ENCODE measurements around the gene FSTL3. TPM values are rescaled to one million over a fixed set of nuclear protein-coding genes. Genes with fewer than 3 reads are reported as not detected.
A peak's percentile ranks its signal among the peaks of the same experiment; 100 is the strongest.

Gene FSTL3
- total and polyA plus RNA-seq, 4 donors = 2.2 to 8.4 (median 6.0) TPM

DNA sequence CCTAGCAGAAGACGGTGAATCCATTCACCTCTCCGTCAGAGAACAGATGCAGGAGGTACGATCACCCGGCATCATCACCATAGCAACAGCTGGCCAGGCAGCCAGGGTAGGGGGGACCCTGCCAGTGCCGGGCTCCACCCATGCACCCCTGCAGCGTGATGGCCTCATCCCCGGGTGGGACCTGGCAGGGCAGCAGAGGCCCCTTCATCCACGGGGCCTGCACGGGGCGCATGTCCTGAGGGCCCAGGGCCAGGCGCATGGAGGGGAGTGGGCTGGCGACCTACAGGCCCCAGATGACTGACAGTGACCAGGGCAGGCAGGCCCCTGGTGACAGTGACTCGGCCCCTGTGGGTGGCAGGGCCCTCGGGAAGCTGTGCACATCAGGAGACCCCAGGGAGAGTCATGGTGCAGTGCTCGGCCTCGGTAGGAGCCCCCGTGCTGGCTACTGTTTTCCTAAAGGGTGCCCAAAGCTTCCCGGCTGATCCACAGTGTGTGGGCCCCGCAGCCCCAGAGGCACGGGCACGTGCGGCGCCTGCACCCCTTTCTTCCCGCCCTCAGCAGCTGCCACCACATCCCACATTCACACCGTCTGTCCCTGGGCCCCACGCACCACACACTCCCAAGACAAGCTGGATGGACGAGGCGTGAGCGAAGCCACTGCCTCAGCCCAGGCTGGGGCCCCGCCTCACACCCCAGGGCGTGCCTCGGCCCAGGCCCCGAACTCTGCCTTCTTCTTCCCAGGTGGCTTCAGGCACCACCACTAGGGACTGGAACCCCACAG is 17.9 kb upstream of the FSTL3 start:
- DNase-seq (ENCODE audit: low spot score) = no peak

More for the DNA sequence above, 17.9 kb upstream of the FSTL3 start:
- Histone ChIP-seq H3K4me1 (ENCODE audit: control insufficient read depth in 4 of 4, insufficient read depth in 4 of 4, low read length in 3 of 4) (peaks cover 28 to 54% (median 42%) of the 10 kb centered on the region in 4 donors), H3K27me3 (ENCODE audit: control insufficient read depth in 4 of 4, insufficient read depth in 4 of 4, low read length in 3 of 4) (no peaks in the 10 kb centered on the region), H3K9ac (ENCODE audit: low read depth in 1 of 2, low read length in 2 of 2) (peak overlapping the region in 1 of 2 donors; percentile 25), H3K4me3 (ENCODE audit: low read depth in 1 of 3, low read length in 3 of 3) (no peak overlapping the region), H3K36me3 (ENCODE audit: control insufficient read depth in 4 of 4, insufficient read depth in 3 of 4, low read depth in 1 of 4, low read length in 3 of 4) (peaks cover 0 to 9% (median 0%) of the 10 kb centered on the region in 4 donors), H3K27ac (ENCODE audit: low read depth in 1 of 2, low read length in 2 of 2) (peak overlapping the region; percentile 89 to 96), H3K9me3 (ENCODE audit: control insufficient read depth in 4 of 4, low read length in 3 of 4) (no peaks in the 10 kb centered on the region)
- WGBS = 76% methylated on average over 33 of the region's 33 CpGs
- TF ChIP-seq, protein P1, sequence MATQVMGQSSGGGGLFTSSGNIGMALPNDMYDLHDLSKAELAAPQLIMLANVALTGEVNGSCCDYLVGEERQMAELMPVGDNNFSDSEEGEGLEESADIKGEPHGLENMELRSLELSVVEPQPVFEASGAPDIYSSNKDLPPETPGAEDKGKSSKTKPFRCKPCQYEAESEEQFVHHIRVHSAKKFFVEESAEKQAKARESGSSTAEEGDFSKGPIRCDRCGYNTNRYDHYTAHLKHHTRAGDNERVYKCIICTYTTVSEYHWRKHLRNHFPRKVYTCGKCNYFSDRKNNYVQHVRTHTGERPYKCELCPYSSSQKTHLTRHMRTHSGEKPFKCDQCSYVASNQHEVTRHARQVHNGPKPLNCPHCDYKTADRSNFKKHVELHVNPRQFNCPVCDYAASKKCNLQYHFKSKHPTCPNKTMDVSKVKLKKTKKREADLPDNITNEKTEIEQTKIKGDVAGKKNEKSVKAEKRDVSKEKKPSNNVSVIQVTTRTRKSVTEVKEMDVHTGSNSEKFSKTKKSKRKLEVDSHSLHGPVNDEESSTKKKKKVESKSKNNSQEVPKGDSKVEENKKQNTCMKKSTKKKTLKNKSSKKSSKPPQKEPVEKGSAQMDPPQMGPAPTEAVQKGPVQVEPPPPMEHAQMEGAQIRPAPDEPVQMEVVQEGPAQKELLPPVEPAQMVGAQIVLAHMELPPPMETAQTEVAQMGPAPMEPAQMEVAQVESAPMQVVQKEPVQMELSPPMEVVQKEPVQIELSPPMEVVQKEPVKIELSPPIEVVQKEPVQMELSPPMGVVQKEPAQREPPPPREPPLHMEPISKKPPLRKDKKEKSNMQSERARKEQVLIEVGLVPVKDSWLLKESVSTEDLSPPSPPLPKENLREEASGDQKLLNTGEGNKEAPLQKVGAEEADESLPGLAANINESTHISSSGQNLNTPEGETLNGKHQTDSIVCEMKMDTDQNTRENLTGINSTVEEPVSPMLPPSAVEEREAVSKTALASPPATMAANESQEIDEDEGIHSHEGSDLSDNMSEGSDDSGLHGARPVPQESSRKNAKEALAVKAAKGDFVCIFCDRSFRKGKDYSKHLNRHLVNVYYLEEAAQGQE (IDR thresholded peaks at IDR 0.05) = no peak
- no peak for TF ChIP-seq TAF1 (conservative IDR thresholded peaks at IDR 0.05)
- no peak for TF ChIP-seq EGR1 (IDR thresholded peaks at IDR 0.05; ENCODE audit: low read depth in 2 of 2)
- TF ChIP-seq NR2F2 (IDR thresholded peaks at IDR 0.05) = no peak
- no peak for TF ChIP-seq HNF4G (IDR thresholded peaks at IDR 0.05)
- no peak for TF ChIP-seq HNF4A (conservative IDR thresholded peaks at IDR 0.05)
- no peak for TF ChIP-seq RAD21 (IDR thresholded peaks at IDR 0.05)
- TF ChIP-seq, protein P2, sequence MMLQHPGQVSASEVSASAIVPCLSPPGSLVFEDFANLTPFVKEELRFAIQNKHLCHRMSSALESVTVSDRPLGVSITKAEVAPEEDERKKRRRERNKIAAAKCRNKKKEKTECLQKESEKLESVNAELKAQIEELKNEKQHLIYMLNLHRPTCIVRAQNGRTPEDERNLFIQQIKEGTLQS (IDR thresholded peaks at IDR 0.05) = no peak
- no peak for TF ChIP-seq RXRA (IDR thresholded peaks at IDR 0.05)
- TF ChIP-seq, protein P3, sequence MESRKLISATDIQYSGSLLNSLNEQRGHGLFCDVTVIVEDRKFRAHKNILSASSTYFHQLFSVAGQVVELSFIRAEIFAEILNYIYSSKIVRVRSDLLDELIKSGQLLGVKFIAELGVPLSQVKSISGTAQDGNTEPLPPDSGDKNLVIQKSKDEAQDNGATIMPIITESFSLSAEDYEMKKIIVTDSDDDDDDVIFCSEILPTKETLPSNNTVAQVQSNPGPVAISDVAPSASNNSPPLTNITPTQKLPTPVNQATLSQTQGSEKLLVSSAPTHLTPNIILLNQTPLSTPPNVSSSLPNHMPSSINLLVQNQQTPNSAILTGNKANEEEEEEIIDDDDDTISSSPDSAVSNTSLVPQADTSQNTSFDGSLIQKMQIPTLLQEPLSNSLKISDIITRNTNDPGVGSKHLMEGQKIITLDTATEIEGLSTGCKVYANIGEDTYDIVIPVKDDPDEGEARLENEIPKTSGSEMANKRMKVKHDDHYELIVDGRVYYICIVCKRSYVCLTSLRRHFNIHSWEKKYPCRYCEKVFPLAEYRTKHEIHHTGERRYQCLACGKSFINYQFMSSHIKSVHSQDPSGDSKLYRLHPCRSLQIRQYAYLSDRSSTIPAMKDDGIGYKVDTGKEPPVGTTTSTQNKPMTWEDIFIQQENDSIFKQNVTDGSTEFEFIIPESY (IDR thresholded peaks at IDR 0.05) = no peak
- TF ChIP-seq, protein P4, sequence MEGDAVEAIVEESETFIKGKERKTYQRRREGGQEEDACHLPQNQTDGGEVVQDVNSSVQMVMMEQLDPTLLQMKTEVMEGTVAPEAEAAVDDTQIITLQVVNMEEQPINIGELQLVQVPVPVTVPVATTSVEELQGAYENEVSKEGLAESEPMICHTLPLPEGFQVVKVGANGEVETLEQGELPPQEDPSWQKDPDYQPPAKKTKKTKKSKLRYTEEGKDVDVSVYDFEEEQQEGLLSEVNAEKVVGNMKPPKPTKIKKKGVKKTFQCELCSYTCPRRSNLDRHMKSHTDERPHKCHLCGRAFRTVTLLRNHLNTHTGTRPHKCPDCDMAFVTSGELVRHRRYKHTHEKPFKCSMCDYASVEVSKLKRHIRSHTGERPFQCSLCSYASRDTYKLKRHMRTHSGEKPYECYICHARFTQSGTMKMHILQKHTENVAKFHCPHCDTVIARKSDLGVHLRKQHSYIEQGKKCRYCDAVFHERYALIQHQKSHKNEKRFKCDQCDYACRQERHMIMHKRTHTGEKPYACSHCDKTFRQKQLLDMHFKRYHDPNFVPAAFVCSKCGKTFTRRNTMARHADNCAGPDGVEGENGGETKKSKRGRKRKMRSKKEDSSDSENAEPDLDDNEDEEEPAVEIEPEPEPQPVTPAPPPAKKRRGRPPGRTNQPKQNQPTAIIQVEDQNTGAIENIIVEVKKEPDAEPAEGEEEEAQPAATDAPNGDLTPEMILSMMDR (IDR thresholded peaks at IDR 0.05; ENCODE audit: low read depth, low read length, missing input control) = no peak
- TF ChIP-seq YY1 (IDR thresholded peaks at IDR 0.05) = no peak
